Measurements from ENCODE around the gene MFSD8. TPM values are rescaled to one million over a fixed set of nuclear protein-coding genes. Genes with fewer than 3 reads are reported as not detected.
"Not testable (repeated sequence)": the region's sequence is repeated elsewhere in the genome, so short reads cannot be mapped to it uniquely, and the experiment has no call there.

MFSD8 gene
- total RNA-seq, 1 donor from 2014 or later = 30.8 TPM

- CTCF ChIA-PET = no interaction called here
- intact Hi-C loops (cut with micrococcal nuclease) = no loop called here
- DNase-seq = no peak
- Mint-ChIP-seq H3K9me3 (no peaks in the 10 kb centered on the region), H3K27me3 (no peaks in the 10 kb centered on the region), H3K4me3 (no peak overlapping the region), H3K36me3 (ENCODE audit: low read depth) (peaks cover 12% of the 10 kb centered on the region), H3K27ac (no peak overlapping the region), H3K4me1 (no peaks in the 10 kb centered on the region)
- ATAC-seq (ENCODE audit: low read depth) = no peak
- no peak for TF ChIP-seq CTCF (IDR thresholded peaks at IDR 0.05)
- POLR2A ChIA-PET = interaction anchor here (2.0 kb wide), 1 partner anchor 14 kb away, joined by 7 read pairs; the partner anchor contains the start of genes ABHD18 and MFSD8
Observed at GRCh38 chr4:127978930-127979329, 14.0 kb upstream of the MFSD8 start.

GRCh38 chr4:127975121-127975770, 10.3 kb upstream of the MFSD8 start:
- H3K27me3 Mint-ChIP-seq = no peaks in the 10 kb centered on the region
- no peak overlapping the region for H3K4me3 Mint-ChIP-seq
- H3K36me3 Mint-ChIP-seq (ENCODE audit: low read depth) = peaks cover 19% of the 10 kb centered on the region
- H3K4me1 Mint-ChIP-seq = no peaks in the 10 kb centered on the region
- ChIA-PET CTCF (no interaction called here), POLR2A (interaction anchor here (1.2 kb wide), 1 partner anchor 9 kb away, joined by 3 read pairs; no protein-coding TSS in a partner anchor)
- intact Hi-C loops (cut with micrococcal nuclease) = no loop called here
- no peak overlapping the region for H3K27ac Mint-ChIP-seq
- ATAC-seq (ENCODE audit: low read depth) (no peak), DNase-seq (no peak)
- H3K9me3 Mint-ChIP-seq = no peaks in the 10 kb centered on the region
- TF ChIP-seq CTCF (IDR thresholded peaks at IDR 0.05) = no peak

GRCh38 chr4:127970925-127971324, 6.0 kb upstream of the MFSD8 start:
- H3K9me3 Mint-ChIP-seq; ATAC-seq (ENCODE audit: low read depth); POLR2A ChIA-PET; H3K27ac Mint-ChIP-seq; H3K27me3 Mint-ChIP-seq; intact Hi-C loops (cut with micrococcal nuclease); CTCF ChIA-PET; H3K4me1 Mint-ChIP-seq; H3K4me3 Mint-ChIP-seq; DNase-seq: not testable (repeated sequence)
- H3K36me3 Mint-ChIP-seq (ENCODE audit: low read depth) = peaks cover 18% of the 10 kb centered on the region

- Mint-ChIP-seq H3K27me3 (no peaks in the 10 kb centered on the region), H3K27ac (no peak overlapping the region), H3K9me3 (no peaks in the 10 kb centered on the region), H3K4me3 (no peak overlapping the region), H3K4me1 (peaks cover 19% of the 10 kb centered on the region), H3K36me3 (ENCODE audit: low read depth) (peaks cover 21% of the 10 kb centered on the region)
- intact Hi-C loops (cut with micrococcal nuclease) = loop anchor here (5.0 kb wide), 1 partner anchor 186 kb away; the partner anchor contains the start of gene HSPA4L
- ChIA-PET POLR2A (interaction anchor here (0.6 kb wide), 1 partner anchor 45 kb away, joined by 4 read pairs; no protein-coding TSS in a partner anchor), CTCF (no interaction called here)
- DNase-seq (no peak), ATAC-seq (ENCODE audit: low read depth) (no peak)
- TF ChIP-seq CTCF (IDR thresholded peaks at IDR 0.05) = no peak
Observed at GRCh38 chr4:127968586-127968985, 3.6 kb upstream of the MFSD8 start.

- Mint-ChIP-seq H3K27me3 (no peaks in the 10 kb centered on the region), H3K27ac (no peak overlapping the region), H3K36me3 (ENCODE audit: low read depth) (peaks cover 19% of the 10 kb centered on the region), H3K4me3 (peak overlapping the region; percentile 28), H3K9me3 (no peaks in the 10 kb centered on the region), H3K4me1 (peaks cover 30% of the 10 kb centered on the region)
- intact Hi-C loops (cut with micrococcal nuclease) = loop anchor here (5.0 kb wide), 1 partner anchor 185 kb away; the partner anchor contains the start of gene HSPA4L
- TF ChIP-seq CTCF (IDR thresholded peaks at IDR 0.05) = no peak
- DNase-seq = no peak
- no peak for ATAC-seq (ENCODE audit: low read depth)
- ChIA-PET CTCF (no interaction called here), POLR2A (interaction anchor here (0.7 kb wide), 1 partner anchor 91 kb away, joined by 4 read pairs; no protein-coding TSS in a partner anchor)
Observed at GRCh38 chr4:127967141-127967775, 2.3 kb upstream of the MFSD8 start.

Data from activated B cell treated with CpG ODN at 0.5 μM for 24 hours (primary cell).